IMR-90 (cell line): ENCODE measurements around the gene PITRM1. TPM values are rescaled to one million over a fixed set of nuclear protein-coding genes. Genes with fewer than 3 reads are reported as not detected.

Experiments
- ATAC-seq: fragments of 200-7000 bp; cut with Tn5 transposase; 2 replicates; pipeline ENCODE4 v1.9.1; 2020; ENCODE audit warnings: low read depth, mild to moderate bottlenecking, moderate library complexity
- BruUV-seq: library from RNA; stranded (reverse); fragments of 400-500 nt; replicated peaks from 2 replicates; lab custom pipeline; 2021; lab: Mats Ljungman, UMichigan
- CTCF ChIA-PET: fragments of 300-600 bp; formaldehyde crosslinking; extraction: SDS; loops from one replicate; lab custom pipeline; 2021; ENCODE audit warnings: antibody characterized with exemption; lab: Yijun Ruan, JAX
- POLR2A ChIA-PET: fragments of 300-600 bp; sonication (Branson Sonifier 250); formaldehyde crosslinking; loops from one replicate; lab custom pipeline; 2022; ENCODE audit warnings: antibody characterized with exemption; ENCODE audit not compliant: unreplicated experiment; lab: Charles Lee
- DNase-seq: peaks from one replicate; pipeline ENCODE4 v3.0.0; 2013
- H2AFZ ChIP-seq: replicated peaks from 2 replicates; pipeline ENCODE3; 2013; ENCODE audit warnings: low read length, mild to moderate bottlenecking; ENCODE audit not compliant: poor library complexity
- H2AK5ac ChIP-seq: 2 replicates; pipeline ENCODE4 v1.6.1; 2013; ENCODE audit warnings: low read depth, low read length, inconsistent platforms
- H2AK9ac ChIP-seq: replicated peaks from 2 replicates; pipeline ENCODE3; 2013; ENCODE audit warnings: mild to moderate bottlenecking, low read depth, low read length, moderate library complexity; ENCODE audit not compliant: poor library complexity
- H2BK120ac ChIP-seq: 2 replicates; pipeline ENCODE4 v1.6.1; 2013; ENCODE audit warnings: low read depth, low read length, inconsistent platforms
- H2BK15ac ChIP-seq: 3 replicates; pipeline ENCODE4 v1.6.1; 2013; ENCODE audit warnings: low read depth, low read length, inconsistent platforms
- H2BK20ac ChIP-seq: 2 replicates; pipeline ENCODE4 v1.6.1; 2013; ENCODE audit warnings: low read depth, mild to moderate bottlenecking, inconsistent platforms, low read length, moderate library complexity
- H2BK5ac ChIP-seq: 2 replicates; pipeline ENCODE4 v1.6.1; 2013; ENCODE audit warnings: mild to moderate bottlenecking, low read depth, low read length, inconsistent platforms; ENCODE audit not compliant: poor library complexity, severe bottlenecking
- H3K14ac ChIP-seq: replicated peaks from 2 replicates; pipeline ENCODE4 v1.6.1; 2013; ENCODE audit warnings: low read depth, low read length, inconsistent platforms
- H3K18ac ChIP-seq: 2 replicates; pipeline ENCODE4 v1.6.1; 2013; ENCODE audit warnings: low read depth, low read length, control low read depth
- H3K23ac ChIP-seq: 2 replicates; pipeline ENCODE4 v1.6.1; 2013; ENCODE audit warnings: low read depth, low read length, inconsistent platforms
- H3K27ac ChIP-seq: 2 replicates; pipeline ENCODE4 v1.5.1; 2013; ENCODE audit warnings: mild to moderate bottlenecking, control low read depth, low read length; ENCODE audit not compliant: insufficient read depth
- H3K27me3 ChIP-seq: 2 replicates; pipeline ENCODE4 v1.6.1; 2013; ENCODE audit warnings: low read length; ENCODE audit not compliant: control insufficient read depth, insufficient read depth
- H3K36me3 ChIP-seq: 2 replicates; pipeline ENCODE4 v1.6.1; 2013; ENCODE audit warnings: low read length, mixed read lengths; ENCODE audit not compliant: control insufficient read depth, insufficient read depth
- H3K4ac ChIP-seq: 2 replicates; pipeline ENCODE4 v1.6.1; 2013; ENCODE audit warnings: low read depth, low read length, inconsistent platforms
- H3K4me1 ChIP-seq: 2 replicates; pipeline ENCODE4 v1.6.1; 2013; ENCODE audit warnings: low read length, mixed read lengths; ENCODE audit not compliant: control insufficient read depth, insufficient read depth
- H3K4me2 ChIP-seq: 2 replicates; pipeline ENCODE4 v1.6.1; 2013; ENCODE audit warnings: low read depth, mild to moderate bottlenecking, control low read depth, low read length, moderate library complexity
- H3K4me3 ChIP-seq: 2 replicates; pipeline ENCODE4 v1.5.1; 2013; ENCODE audit warnings: low read depth, mild to moderate bottlenecking, control low read depth, low read length, moderate library complexity; ENCODE audit not compliant: insufficient read depth
- H3K56ac ChIP-seq: 2 replicates; pipeline ENCODE4 v1.6.1; 2013; ENCODE audit warnings: low read length, inconsistent platforms; ENCODE audit not compliant: insufficient read depth; ENCODE audit errors: extremely low read depth
- H3K79me1 ChIP-seq, 2 experiments: 2 replicates each; pipeline ENCODE4 v1.6.1; 2013; ENCODE audit warnings: low read length in 2 of 2, inconsistent platforms in 1 of 2, low read depth in 1 of 2
- H3K9ac ChIP-seq: 2 replicates; pipeline ENCODE4 v1.6.1; 2013; ENCODE audit warnings: low read depth, low read length, control low read depth
- H3K9me1 ChIP-seq: 2 replicates; pipeline ENCODE4 v1.6.1; 2013; ENCODE audit warnings: low read length, inconsistent platforms; ENCODE audit not compliant: insufficient read depth
- H3K9me3 ChIP-seq: 2 replicates; pipeline ENCODE4 v1.6.1; 2013; ENCODE audit warnings: low read length; ENCODE audit not compliant: control insufficient read depth, insufficient read depth
- H4K20me1 ChIP-seq: 2 replicates; pipeline ENCODE4 v1.6.1; 2013; ENCODE audit warnings: low read length, inconsistent platforms; ENCODE audit not compliant: insufficient read depth
- H4K5ac ChIP-seq: 2 replicates; pipeline ENCODE4 v1.6.1; 2013; ENCODE audit warnings: mild to moderate bottlenecking, low read depth, low read length, control low read depth
- H4K8ac ChIP-seq, 2 experiments: 2 replicates each; pipeline ENCODE4 v1.6.1; 2013; ENCODE audit warnings: low read depth in 2 of 2, low read length in 2 of 2, control low read depth in 1 of 2, inconsistent platforms in 1 of 2
- H4K91ac ChIP-seq: 2 replicates; pipeline ENCODE4 v1.6.1; 2013; ENCODE audit warnings: low read depth, low read length, inconsistent platforms; ENCODE audit not compliant: insufficient read depth
- BHLHE40 ChIP-seq: fragments of 150-350 bp; IDR thresholded peaks from 2 replicates; pipeline ENCODE4 v1.6.1; 2016; ENCODE audit warnings: mild to moderate bottlenecking, low read depth, low read length
- CEBPB ChIP-seq: IDR thresholded peaks from 2 replicates; pipeline ENCODE4 v1.6.1; 2012; ENCODE audit warnings: low read depth, low read length, improper control_type of control experiment
- CHD1 ChIP-seq: IDR thresholded peaks from 2 replicates; pipeline ENCODE4 v1.6.1; 2012; ENCODE audit warnings: low read depth, low read length, improper control_type of control experiment
- CTCF ChIP-seq: conservative IDR thresholded peaks from 2 replicates; pipeline ENCODE4 v1.5.1; 2012; ENCODE audit warnings: mild to moderate bottlenecking, low read depth, low read length, improper control_type of control experiment
- ELK1 ChIP-seq: fragments of 150-350 bp; IDR thresholded peaks from 2 replicates; pipeline ENCODE4 v1.6.1; 2016; ENCODE audit warnings: low read depth, mild to moderate bottlenecking, low read length, moderate library complexity, borderline replicate concordance
- FOS ChIP-seq: fragments of 150-350 bp; IDR thresholded peaks from 2 replicates; pipeline ENCODE4 v1.6.1; 2016; ENCODE audit warnings: low read depth, low read length
- MAFK ChIP-seq: IDR thresholded peaks from 2 replicates; pipeline ENCODE4 v1.6.1; 2012; ENCODE audit warnings: low read depth, low read length, improper control_type of control experiment
- MAZ ChIP-seq: IDR thresholded peaks from 2 replicates; pipeline ENCODE4 v1.6.1; 2012; ENCODE audit warnings: low read depth, mild to moderate bottlenecking, low read length, improper control_type of control experiment, moderate library complexity, borderline replicate concordance
- MXI1 ChIP-seq: IDR thresholded peaks from 2 replicates; pipeline ENCODE4 v1.6.1; 2012; ENCODE audit warnings: low read depth, mild to moderate bottlenecking, low read length, moderate library complexity, borderline replicate concordance
- NFE2L2 ChIP-seq: fragments of 150-350 bp; IDR thresholded peaks from 2 replicates; pipeline ENCODE4 v1.6.1; 2016; ENCODE audit warnings: low read depth, mild to moderate bottlenecking, low read length
- POLR2A ChIP-seq: IDR thresholded peaks from 2 replicates; pipeline ENCODE4 v1.6.1; 2012; ENCODE audit warnings: mild to moderate bottlenecking, low read depth, low read length
- RAD21 ChIP-seq: IDR thresholded peaks from 2 replicates; pipeline ENCODE4 v1.6.1; 2012; ENCODE audit warnings: low read length, improper control_type of control experiment
- RCOR1 ChIP-seq: IDR thresholded peaks from 2 replicates; pipeline ENCODE4 v1.6.1; 2012; ENCODE audit warnings: mild to moderate bottlenecking, low read length, improper control_type of control experiment; ENCODE audit not compliant: insufficient replicate concordance
- RFX5 ChIP-seq: IDR thresholded peaks from 2 replicates; pipeline ENCODE4 v1.8.0; 2012; ENCODE audit warnings: low read depth, mild to moderate bottlenecking, low read length, moderate library complexity
- SMC3 ChIP-seq: fragments of 150-350 bp; IDR thresholded peaks from 2 replicates; pipeline ENCODE4 v1.6.1; 2016; ENCODE audit warnings: low read depth, mild to moderate bottlenecking, antibody characterized with exemption, low read length, moderate library complexity
- WGBS, 2 experiments: methylation state at CpG; one replicate each; pipeline versions ENCODE4 v1.1.5 to v1.1.7; 2013; ENCODE audit warnings: missing lambda C conversion rate in 2 of 2; ENCODE audit not compliant: insufficient read length in 1 of 2; ENCODE audit errors: extremely low coverage in 2 of 2; 5-methylcytosine and 5-hydroxymethylcytosine counted together
- dilution Hi-C: fragments of 300-500 bp; cut with HindIII; formaldehyde crosslinking; loops from one replicate; pipeline ENCODE4 v1.14.3; 2018; ENCODE audit warnings: low sequenced_read_pairs; ENCODE audit not compliant: unreplicated experiment
- in situ Hi-C: fragments of 300-500 bp; cut with MboI; formaldehyde crosslinking; loops from 3 replicates; pipeline ENCODE4 v1.14.3; 2019; ENCODE audit warnings: low sequenced_read_pairs, inconsistent platforms, mixed read lengths
- intact Hi-C: fragments of 100-400 bp; cut with micrococcal nuclease; formaldehyde crosslinking; loops from 2 replicates; pipeline ENCODE4 v1.10.0; 2022
- polyA plus RNA-seq, 3 experiments: library from polyadenylated mRNA; depleted of rRNA; stranded (reverse); fragments of >200 nt; gene quantifications; 2 replicates each; pipeline ENCODE4 v1.2.3, GENCODE V29; 2012; ENCODE audit warnings: low replicate concordance in 1 of 3
- total RNA-seq: library from RNA; depleted of rRNA; stranded (reverse); fragments of >200 nt; gene quantifications from 2 replicates; pipeline ENCODE4 v1.2.3, GENCODE V29; 2012

The PITRM1 gene
- total and polyA plus RNA-seq, 2 of the 4 experiments (the other 2 are of a cell fraction), result 97.1 to 124 TPM

- POLR2A ChIA-PET, result no interaction called here
- Histone ChIP-seq H3K9me1 (no peaks in the 10 kb centered on the region; the same call in 1 of the 2 replicates), H3K9me3 (no peaks in the 10 kb centered on the region), H3K56ac (no peak overlapping the region), H3K4me2 (no peak overlapping the region), H3K18ac (no peak overlapping the region), H3K4ac (no peak overlapping the region), H3K27me3 (peaks cover 5% of the 10 kb centered on the region; the same call in 1 of the 2 replicates), H3K14ac (no peak overlapping the region), H2BK15ac (no peak overlapping the region), H2BK120ac (no peak overlapping the region), H4K91ac (no peak overlapping the region), H3K4me3 (no peak overlapping the region), H4K5ac (no peak overlapping the region), H2AK9ac (no peak overlapping the region), H3K27ac (no peak overlapping the region), H3K9ac (no peak overlapping the region), H2AK5ac (no peak overlapping the region; the same call in 1 of the 2 replicates), H3K4me1 (no peaks in the 10 kb centered on the region), H4K20me1 (no peaks in the 10 kb centered on the region), H2AFZ (no peak overlapping the region), H2BK5ac (no peak overlapping the region), H2BK20ac (no peak overlapping the region), H4K8ac (no peak overlapping the region), H3K36me3 (no peaks in the 10 kb centered on the region), H3K23ac (no peak overlapping the region), H3K79me1 (no peaks in the 10 kb centered on the region)
- DNase-seq (no peak), ATAC-seq (no peak)
- 96% methylated on average over 4 of the region's 20 CpGs; no CpG with 5 or more reads in 1 of the 2 experiments for WGBS, 2 experiments
- dilution Hi-C loops (no loop called here), in situ Hi-C loops (loop anchor here (25.0 kb wide), 1 partner anchor 1298 kb away; no protein-coding TSS in a partner anchor), intact Hi-C loops (no loop called here)
- CTCF ChIA-PET, result no interaction called here
- BruUV-seq, result no TSS peak
- TF ChIP-seq RCOR1 (no peak), FOS (no peak), CHD1 (no peak), MAZ (no peak), CEBPB (no peak), ELK1 (no peak), MAFK (no peak), POLR2A (no peak), RAD21 (no peak), MXI1 (no peak), RFX5 (no peak), CTCF (no peak), BHLHE40 (no peak), NFE2L2 (no peak), SMC3 (no peak)
Observed at GRCh38 chr10:3213758-3214515, 41.4 kb upstream of the PITRM1 start.
